Measurements from ENCODE around the gene XYLT1.
"Not testable (repeated sequence)": the region's sequence is repeated elsewhere in the genome, so short reads cannot be mapped to it uniquely, and the experiment has no call there.

GRCh38 chr16:17505828-17506227, 35.1 kb upstream of the XYLT1 start:
- not testable (repeated sequence) for TF ChIP-seq CTCF, POLR2A (IDR thresholded peaks at IDR 0.05)
